Right renal pelvis (tissue), 4 donors: ENCODE measurements around the gene NAA10. TPM values are rescaled to one million over a fixed set of nuclear protein-coding genes. Genes with fewer than 3 reads are reported as not detected.
"Not testable (repeated sequence)": the region's sequence is repeated elsewhere in the genome, so short reads cannot be mapped to it uniquely, and the experiment has no call there.

Experiments
- DNase-seq, 4 donors: peaks; one replicate each; pipeline ENCODE4 v3.0.0-alpha.2; 2013; ENCODE audit warnings: low read depth in 4 of 4, low spot score in 3 of 4, missing footprints in 1 of 4
- polyA plus RNA-seq, 4 donors: library from polyadenylated mRNA; unstranded; fragments of 120-200 nt; gene quantifications; one replicate each; pipeline ENCODE4 v1.2.1, GENCODE V29; 2013; ENCODE audit not compliant: insufficient read length in 4 of 4

Gene NAA10
- 10 to 100 TPM; 60.2 to 80.1 (median 66.6) TPM for polyA plus RNA-seq

GRCh38 chrX:153934762-153935325, at the start of gene NAA10:
Gene NAA10, minus strand, starts transcription at chrX:153935037. Its CDS starts 133 bp downstream, at chrX:153934904.
- no peak for DNase-seq

- no peak for DNase-seq
Measured at GRCh38 chrX:153983321-153983801, 48.5 kb upstream of the NAA10 start.

DNA sequence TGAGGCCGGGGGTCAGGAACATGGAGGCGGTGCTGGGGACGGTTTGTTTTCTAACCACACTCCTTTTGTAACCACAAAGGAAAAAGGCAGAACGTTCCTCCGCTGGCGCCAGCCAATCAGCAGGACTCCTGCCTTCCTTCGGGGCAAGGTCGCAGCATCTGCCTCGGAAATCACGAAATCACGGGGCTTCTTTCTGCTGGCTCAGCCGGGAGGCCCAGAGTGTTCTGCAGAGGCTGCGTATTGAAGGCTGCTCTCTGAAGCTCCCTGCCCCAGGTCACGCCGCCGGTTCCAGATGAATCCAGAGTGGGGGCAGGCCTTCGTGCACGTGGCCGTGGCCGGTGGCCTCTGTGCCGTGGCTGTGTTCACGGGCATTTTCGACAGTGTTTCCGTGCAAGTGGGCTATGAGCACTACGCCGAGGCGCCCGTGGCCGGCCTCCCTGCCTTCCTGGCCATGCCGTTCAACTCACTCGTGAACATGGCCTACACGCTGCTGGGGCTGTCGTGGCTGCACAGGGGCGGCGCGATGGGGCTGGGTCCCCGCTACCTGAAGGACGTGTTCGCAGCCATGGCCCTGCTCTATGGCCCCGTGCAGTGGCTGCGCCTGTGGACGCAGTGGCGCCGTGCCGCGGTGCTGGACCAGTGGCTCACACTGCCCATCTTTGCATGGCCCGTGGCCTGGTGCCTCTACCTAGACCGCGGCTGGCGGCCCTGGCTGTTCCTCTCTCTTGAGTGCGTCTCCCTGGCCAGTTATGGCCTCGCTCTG, 47.1 kb upstream of the NAA10 start:
- no peak for DNase-seq

DNA sequence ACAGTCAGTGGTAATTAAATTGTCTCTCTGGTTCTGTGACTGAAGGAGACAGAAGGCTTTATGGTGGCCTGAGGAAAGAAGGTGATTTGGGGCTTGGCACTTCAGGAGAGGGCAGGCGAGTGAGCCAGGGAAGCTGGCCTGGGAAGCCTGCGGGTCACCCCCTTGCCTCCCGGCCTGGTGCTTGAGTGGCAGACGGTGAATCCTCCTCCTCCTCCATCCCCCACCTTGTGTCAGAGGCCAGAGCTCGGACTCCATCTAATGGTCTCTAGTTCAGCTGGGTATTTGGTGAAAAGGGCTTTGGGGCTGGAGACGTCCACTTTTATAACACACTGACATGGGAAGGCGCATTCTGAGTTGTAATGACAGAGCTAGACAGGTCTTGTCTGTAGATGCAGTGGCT, 46.4 kb upstream of the NAA10 start:
- no peak for DNase-seq

GRCh38 chrX:153980394-153980793, 45.6 kb upstream of the NAA10 start:
- not testable (repeated sequence) for DNase-seq

GRCh38 chrX:153974726-153975286, 40.0 kb upstream of the NAA10 start:
- no peak for DNase-seq

DNA sequence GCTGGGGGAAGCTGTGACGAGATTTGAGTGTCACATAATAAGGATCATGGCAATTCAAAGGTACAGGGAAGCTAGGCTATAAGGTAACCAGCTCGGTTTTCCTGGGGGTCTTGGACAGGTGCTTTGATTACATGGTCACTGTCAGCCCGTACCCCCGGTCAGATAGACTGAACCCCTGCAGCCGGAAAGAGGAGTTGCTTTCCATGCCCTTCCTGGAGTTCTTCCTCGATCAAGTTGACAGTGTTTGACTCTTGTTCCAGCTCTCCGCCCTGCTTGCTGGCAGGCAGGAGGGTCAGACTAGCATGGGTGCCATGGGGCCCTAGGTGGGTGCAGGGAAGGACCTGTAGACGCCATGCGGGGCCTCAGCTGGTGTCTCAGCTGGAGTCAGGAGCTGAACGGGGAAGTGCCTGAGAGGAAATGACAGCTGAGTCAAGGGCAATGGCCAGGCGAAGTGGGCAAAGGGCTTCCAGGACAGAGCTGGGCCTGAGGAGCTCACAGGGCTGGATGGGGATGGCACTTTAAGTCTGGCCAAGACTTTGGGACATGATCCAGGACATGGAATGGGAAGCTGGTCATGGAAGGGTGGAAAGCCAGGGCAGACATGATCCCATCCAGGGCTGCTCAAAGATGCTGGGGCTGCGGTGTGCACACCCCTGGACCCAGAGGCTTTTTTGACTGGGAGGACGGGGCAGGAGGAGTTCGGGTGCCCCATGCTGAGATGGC, 39.3 kb upstream of the NAA10 start:
- no peak for DNase-seq

GRCh38 chrX:153973127-153974002, 38.5 kb upstream of the NAA10 start:
- no peak for DNase-seq

DNA sequence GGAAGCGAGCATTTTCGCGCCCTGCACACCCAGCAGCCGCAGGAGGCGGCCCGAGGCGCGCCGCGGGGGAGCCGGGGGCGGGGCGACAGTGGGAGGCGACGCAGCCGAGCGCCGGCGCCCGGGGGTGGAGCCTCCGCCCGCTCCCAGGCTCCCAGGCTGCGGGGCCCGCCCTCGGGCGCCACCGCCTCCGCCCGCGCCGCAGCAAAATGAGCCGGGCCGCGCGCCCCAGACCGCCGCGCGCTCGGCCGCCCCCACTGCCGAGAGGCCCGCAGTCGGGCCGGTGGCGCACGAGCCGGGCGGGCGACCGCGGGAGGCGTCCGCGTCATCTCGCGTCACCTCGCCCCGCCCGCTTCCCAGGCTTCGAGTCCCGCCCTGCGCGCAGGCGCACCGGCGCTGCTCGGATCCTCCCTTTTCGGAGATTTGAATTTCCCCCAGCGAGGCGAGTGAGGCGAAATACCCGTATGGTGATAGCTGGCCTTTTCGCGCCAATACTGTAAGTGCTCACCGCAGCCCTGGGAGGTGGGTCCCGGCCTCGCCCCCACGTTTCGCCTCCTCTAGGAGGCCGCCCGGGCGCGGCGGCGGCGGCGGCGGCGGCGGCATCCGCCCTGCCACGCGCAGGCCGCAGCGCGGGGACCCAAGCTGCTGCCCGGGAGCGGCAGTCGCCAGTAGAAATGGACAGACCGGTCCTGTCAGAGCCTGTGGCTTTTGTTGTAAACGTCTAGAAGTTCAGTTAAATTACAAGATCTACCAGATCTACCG, 37.7 kb upstream of the NAA10 start, which contains the start of gene TMEM187:
Gene TMEM187, plus strand, starts transcription at position 387 of the 759 bp plus-strand sequence. CDS start 9,309 bp downstream, outside the sequence.
- DNase-seq, result peak; percentile 67 to 77 (median 71)

DNA sequence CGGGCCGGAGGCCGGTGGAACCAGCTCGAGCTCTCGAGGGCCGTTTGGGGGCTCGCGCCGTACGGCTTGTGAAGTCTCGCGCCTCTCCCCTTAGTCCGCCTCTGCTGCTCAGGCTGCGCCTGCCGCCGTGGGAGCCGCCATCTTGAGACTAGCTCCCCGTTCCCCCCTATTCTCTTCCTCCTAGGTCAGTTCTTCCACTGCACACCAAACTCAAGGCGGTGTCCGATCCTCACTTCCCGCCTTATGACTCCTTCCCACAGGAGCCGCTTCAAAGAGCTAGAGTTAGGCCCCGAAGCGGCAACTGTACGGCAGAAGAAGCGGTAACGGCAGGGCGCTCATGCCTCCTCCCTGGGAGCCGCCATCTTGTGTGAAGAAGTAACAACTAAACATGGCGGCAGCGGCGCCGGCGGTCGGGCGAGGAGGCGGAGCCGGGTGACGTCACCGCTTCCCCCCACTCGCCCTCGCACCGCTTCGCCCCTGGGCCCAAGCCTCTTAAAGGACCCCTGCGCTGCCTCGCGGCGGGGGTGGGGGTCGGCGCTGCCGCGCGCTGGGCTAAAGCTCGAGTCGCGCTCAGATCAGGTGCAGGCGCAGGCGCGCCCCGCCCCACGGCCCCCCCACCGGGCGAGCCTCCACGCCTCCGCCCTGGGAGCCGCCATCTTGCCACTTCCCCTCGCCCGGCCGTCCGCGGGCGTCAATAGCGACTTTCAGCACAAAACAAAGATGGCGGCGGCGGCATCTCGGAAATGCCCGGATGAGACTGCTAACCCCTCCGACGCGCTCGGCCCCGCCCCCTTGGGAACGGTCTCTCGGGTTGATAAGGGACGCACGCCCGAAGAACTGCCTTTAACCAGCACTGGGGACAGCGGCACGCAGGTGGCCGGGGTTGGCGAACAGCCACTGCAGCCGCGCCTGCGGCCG, 36.9 kb upstream of the NAA10 start, which contains the start of gene HCFC1:
Gene HCFC1, minus strand, starts transcription at position 369 of the 918 bp plus-strand sequence. CDS start 978 bp downstream, outside the sequence.
- peak; percentile 76 to 82 (median 78) for DNase-seq

DNA sequence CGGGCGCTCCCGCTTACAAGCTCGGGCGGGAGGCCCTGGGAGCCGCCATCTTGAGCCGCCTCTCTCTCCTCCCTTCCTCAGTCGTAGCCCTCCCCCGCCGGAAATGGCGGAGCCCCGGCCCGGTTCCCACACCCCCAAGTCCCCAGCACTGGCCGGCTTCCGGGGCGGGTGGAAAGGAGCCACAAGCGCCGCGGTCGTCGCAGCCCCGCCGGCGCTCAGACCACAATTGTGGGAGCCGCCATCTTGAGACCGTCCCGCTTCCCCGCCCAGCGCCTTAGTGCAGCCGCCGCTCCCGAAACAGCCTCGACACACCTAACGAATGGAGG, 36.2 kb upstream of the NAA10 start:
- DNase-seq, result peak in 2 of 4 donors; percentile 51 to 65

- DNase-seq, result peak in 1 of 4 donors; percentile 41
Measured at GRCh38 chrX:153970357-153971123, 35.7 kb upstream of the NAA10 start.

GRCh38 chrX:153969904-153970356, 35.1 kb upstream of the NAA10 start:
- no peak for DNase-seq

- DNase-seq, result no peak
Measured at GRCh38 chrX:153969125-153969903, 34.5 kb upstream of the NAA10 start.

DNA sequence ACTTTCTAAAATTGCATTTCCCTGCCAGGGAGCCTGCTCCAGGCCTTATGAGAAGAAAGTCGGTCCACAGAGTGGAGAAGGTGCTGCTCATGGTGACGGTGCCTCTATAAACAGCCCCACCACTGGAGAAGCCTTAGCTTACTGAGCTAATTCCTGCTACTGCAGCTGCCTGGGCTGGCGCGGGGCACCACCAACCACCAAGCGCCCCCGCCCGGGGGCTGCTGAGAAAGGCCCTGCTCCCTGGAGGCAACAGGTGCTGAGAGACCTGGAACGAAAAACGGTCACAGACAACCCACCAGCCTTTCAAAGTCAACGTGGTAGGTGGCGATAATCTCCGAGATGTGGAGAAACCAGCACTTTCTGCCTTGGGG, 33.9 kb upstream of the NAA10 start:
- DNase-seq, result no peak

GRCh38 chrX:153968255-153968654, 33.4 kb upstream of the NAA10 start:
- DNase-seq, result no peak
